ENCODE results near the gene NUP93. TPM values are rescaled to one million over a fixed set of nuclear protein-coding genes. Genes with fewer than 3 reads are reported as not detected.

The NUP93 gene
- total RNA-seq, 3 donors from 2014 or later = 31.0 to 45.6 (median 40.8) TPM

DNA sequence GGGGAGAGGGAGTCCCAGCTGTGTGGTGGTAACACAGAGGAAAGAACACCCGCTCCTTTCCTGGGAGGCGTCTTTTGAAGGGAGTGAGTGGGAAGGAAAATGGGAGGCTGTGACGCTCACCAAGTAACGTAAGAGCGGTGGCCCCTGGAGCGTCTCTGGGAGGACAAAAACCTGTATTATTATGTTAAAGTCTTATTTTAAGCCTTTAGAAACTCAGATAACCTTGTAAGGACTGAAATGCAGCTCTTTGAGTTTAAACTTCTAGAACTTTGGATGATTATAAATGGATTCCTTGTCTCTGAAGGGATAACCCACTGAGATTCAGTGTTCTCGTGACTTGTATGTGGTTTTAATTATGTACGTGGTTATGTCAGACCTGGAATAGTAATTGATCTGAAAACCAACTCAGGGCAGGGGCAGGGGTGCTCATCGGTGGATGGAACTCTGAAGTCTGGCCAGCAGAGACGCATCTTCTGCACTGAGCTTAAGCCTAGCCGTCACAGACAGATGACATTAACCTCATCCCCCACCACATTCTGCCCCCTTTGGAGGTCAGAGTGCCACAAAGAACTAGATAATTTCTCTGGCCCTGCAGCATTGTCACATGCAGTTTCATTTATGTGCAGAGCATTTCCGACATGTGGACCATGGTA is 93.3 kb downstream of the NUP93 start:
- no peaks in the 10 kb centered on the region for H3K36me3 ChIP-seq (ENCODE audit: low read depth)
- intact Hi-C loops (cut with DNase I, micrococcal nuclease) = no loop called here
- peaks cover 7% of the 10 kb centered on the region for H3K4me1 ChIP-seq (ENCODE audit: low read depth)
- no peaks in the 10 kb centered on the region for H3K9me3 ChIP-seq
- no peak overlapping the region for H3K4me3 ChIP-seq
- DNase-seq = no peak
- TF ChIP-seq, protein P1, sequence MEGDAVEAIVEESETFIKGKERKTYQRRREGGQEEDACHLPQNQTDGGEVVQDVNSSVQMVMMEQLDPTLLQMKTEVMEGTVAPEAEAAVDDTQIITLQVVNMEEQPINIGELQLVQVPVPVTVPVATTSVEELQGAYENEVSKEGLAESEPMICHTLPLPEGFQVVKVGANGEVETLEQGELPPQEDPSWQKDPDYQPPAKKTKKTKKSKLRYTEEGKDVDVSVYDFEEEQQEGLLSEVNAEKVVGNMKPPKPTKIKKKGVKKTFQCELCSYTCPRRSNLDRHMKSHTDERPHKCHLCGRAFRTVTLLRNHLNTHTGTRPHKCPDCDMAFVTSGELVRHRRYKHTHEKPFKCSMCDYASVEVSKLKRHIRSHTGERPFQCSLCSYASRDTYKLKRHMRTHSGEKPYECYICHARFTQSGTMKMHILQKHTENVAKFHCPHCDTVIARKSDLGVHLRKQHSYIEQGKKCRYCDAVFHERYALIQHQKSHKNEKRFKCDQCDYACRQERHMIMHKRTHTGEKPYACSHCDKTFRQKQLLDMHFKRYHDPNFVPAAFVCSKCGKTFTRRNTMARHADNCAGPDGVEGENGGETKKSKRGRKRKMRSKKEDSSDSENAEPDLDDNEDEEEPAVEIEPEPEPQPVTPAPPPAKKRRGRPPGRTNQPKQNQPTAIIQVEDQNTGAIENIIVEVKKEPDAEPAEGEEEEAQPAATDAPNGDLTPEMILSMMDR (IDR thresholded peaks at IDR 0.05) = no peak
- no peak for ATAC-seq

DNA sequence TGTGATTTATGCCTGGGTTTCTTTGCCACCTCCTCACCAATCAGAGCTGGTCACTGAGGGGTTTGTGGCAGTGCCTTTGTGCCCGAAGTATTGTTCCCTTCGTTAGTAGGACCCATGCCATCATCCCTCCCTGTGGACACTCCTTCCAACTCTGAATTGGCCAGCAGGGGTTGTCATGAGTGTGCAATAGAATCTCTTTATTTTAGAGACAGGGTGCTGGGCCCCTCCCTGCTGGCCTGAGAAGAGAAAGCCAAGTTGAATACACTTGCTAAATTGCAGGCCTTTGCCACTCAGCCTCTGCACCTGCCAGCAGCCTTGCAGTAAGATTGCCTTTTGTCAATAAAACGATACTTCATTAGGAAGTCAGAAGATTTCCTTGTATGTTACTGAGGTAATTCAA is 94.4 kb downstream of the NUP93 start:
- peak; percentile 53 to 68 (median 58) for DNase-seq
- intact Hi-C loops (cut with DNase I, micrococcal nuclease) = no loop called here
- TF ChIP-seq, protein P1 (IDR thresholded peaks at IDR 0.05) = no peak
- no peaks in the 10 kb centered on the region for H3K36me3 ChIP-seq (ENCODE audit: low read depth)
- no peaks in the 10 kb centered on the region for H3K9me3 ChIP-seq
- H3K4me3 ChIP-seq = no peak overlapping the region
- ATAC-seq = peak; percentile 95
- H3K4me1 ChIP-seq (ENCODE audit: low read depth) = peaks cover 7% of the 10 kb centered on the region

DNA sequence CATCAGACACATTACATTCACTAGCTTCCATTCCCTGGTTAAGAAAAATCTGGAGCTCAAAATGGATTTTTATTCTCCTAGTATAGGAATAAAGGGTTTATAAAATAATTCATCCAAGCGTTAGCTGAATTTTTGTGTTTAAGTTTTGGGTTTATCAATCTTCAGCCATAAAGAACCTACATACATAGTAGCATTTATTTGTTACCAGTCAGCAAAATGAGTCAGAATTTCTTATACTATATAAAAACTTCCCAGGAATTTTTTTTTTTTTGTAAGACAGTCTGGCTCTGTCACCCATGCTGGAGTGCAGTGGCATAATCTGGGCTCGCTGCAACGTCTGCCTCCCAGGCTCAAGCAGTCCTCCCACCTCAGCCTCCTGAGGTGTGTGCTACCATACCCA is 94.9 kb downstream of the NUP93 start:
- no peaks in the 10 kb centered on the region for H3K36me3 ChIP-seq (ENCODE audit: low read depth)
- DNase-seq (no peak), ATAC-seq (no peak)
- peaks cover 7% of the 10 kb centered on the region for H3K4me1 ChIP-seq (ENCODE audit: low read depth)
- intact Hi-C loops (cut with DNase I, micrococcal nuclease) = no loop called here
- H3K9me3 ChIP-seq = no peaks in the 10 kb centered on the region
- TF ChIP-seq, protein P1 (IDR thresholded peaks at IDR 0.05) = no peak
- no peak overlapping the region for H3K4me3 ChIP-seq

DNA sequence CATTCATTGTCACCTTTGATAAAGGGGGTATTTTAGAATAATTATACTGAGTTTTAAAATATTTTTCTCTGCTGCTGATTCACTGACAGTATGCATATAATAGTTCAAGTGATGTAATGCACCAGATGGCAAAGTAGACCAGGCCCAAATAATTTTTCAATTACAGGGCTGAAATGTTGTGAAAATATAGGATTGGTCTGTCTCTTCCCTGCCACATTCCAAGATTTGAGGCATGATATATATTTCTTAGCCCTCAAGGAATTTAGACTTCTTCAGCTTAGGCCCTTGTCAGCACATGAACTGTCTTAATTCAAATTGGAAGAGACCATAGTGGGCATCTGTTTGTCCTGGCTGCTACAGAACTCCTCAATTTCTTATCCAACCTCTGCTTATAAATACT is 95.9 kb downstream of the NUP93 start:
- DNase-seq (no peak), ATAC-seq (no peak)
- TF ChIP-seq, protein P1 (IDR thresholded peaks at IDR 0.05) = no peak
- Histone ChIP-seq H3K9me3 (no peaks in the 10 kb centered on the region), H3K4me1 (ENCODE audit: low read depth) (peaks cover 7% of the 10 kb centered on the region), H3K36me3 (ENCODE audit: low read depth) (no peaks in the 10 kb centered on the region), H3K4me3 (no peak overlapping the region)
- intact Hi-C loops (cut with DNase I, micrococcal nuclease) = no loop called here

DNA sequence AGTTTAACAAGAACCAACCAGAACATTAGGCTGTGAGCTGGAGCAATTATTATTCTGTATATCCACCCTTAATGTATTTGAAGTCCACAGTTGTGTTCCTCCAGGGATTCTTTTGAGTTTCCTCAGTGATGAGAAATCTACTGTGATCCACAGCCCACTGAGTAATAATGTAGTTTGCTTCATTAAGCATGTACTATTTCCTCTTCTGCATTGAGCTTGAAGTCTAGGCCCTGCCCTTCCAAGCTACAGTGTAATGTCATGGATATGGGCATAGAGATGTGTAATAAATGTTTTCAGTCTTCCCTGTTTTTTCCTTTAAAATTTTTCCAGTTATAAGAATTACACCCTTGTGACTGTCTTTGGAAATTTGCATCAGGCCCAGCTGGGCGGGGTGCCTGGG is 98.7 kb downstream of the NUP93 start:
- ATAC-seq = no peak

More for the DNA sequence above, 98.7 kb downstream of the NUP93 start:
- no peak for DNase-seq
- intact Hi-C loops (cut with DNase I, micrococcal nuclease) = no loop called here
- Histone ChIP-seq H3K4me1 (ENCODE audit: low read depth) (peaks cover 7% of the 10 kb centered on the region), H3K36me3 (ENCODE audit: low read depth) (no peaks in the 10 kb centered on the region), H3K9me3 (no peaks in the 10 kb centered on the region), H3K4me3 (no peak overlapping the region)
- TF ChIP-seq, protein P1 (IDR thresholded peaks at IDR 0.05) = no peak
